Activated CD4-positive, alpha-beta T cell treated with anti-CD3 and anti-CD28 coated beads, Interleukin-2, amount 50 U/mL, for 4 hours (primary cell): Measurements from ENCODE around the gene CCDC185.

ENCODE experiments used
- DNase-seq, 2 experiments: peaks; one replicate each; pipeline ENCODE4 v3.0.0-alpha.2; 2020

The CCDC185 gene

DNA sequence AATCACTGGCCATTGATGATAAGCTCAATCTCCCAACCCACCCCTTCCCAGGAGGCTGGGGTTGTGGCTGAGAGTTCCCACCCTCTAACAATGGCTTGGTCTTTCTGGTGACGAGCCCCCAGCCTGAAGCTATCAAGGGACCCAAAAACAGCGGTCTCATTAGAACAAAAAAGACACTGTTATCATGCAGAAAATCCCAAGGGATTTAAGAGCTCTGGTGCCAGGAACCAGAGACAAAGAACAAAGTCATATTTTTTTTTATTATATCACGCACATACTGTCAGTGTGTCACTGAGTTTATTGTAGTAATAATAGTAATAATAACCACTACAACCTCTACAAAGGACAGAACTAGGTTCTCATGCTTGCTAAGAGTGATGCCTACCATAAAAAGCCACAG lies 43.9 kb downstream of the CCDC185 start:
- DNase-seq = no peak

GRCh38 chr1:223443397-223443796 lies 50.2 kb downstream of the CCDC185 start:
- DNase-seq = no peak

DNA sequence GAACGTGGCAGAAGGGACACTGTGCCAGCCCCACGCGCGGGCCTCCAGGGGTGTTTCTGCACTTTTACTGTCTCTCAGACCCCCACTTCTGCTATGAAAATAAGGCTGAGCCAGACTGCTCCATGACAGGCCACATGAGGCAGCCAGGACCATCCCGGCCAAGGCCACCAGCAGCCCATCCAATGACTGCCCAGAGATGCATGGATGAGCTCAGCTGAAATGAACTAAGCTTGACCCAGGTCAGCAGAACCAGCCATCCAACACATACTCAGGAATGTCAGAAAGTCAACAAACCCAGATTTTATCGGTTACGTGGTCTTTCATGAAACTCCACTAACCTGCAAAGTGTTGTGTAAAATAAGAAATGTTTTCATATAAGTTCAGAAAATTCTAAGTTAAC lies 51.2 kb downstream of the CCDC185 start:
- DNase-seq = no peak
